ENCODE measurements around the gene CLMP. TPM values are rescaled to one million over a fixed set of nuclear protein-coding genes. Genes with fewer than 3 reads are reported as not detected.
"Not testable (repeated sequence)": the region's sequence is repeated elsewhere in the genome, so short reads cannot be mapped to it uniquely, and the experiment has no call there.

The CLMP gene
- polyA plus RNA-seq, 4 donors, result 28.1 to 85.7 (median 40.0) TPM

GRCh38 chr11:123218451-123218850, 23.4 kb upstream of the CLMP start:
- no peak for DNase-seq (ENCODE audit: low read depth in 4 of 4, low spot score in 3 of 4)

- no peak for DNase-seq (ENCODE audit: low read depth in 4 of 4, low spot score in 3 of 4)
Observed at GRCh38 chr11:123217897-123218296, 22.8 kb upstream of the CLMP start.

- no peak for DNase-seq (ENCODE audit: low read depth in 4 of 4, low spot score in 3 of 4)
Observed at GRCh38 chr11:123216249-123216648, 21.2 kb upstream of the CLMP start.

- DNase-seq (ENCODE audit: low read depth in 4 of 4, low spot score in 3 of 4), result no peak
Observed at GRCh38 chr11:123214940-123215339, 19.9 kb upstream of the CLMP start.

GRCh38 chr11:123214396-123214795, 19.3 kb upstream of the CLMP start:
- DNase-seq (ENCODE audit: low read depth in 4 of 4, low spot score in 3 of 4), result no peak

GRCh38 chr11:123213307-123213771, 18.3 kb upstream of the CLMP start:
- no peak for DNase-seq (ENCODE audit: low read depth in 4 of 4, low spot score in 3 of 4)

- no peak for DNase-seq (ENCODE audit: low read depth in 4 of 4, low spot score in 3 of 4)
Observed at GRCh38 chr11:123212406-123212805, 17.4 kb upstream of the CLMP start.

GRCh38 chr11:123211981-123212380, 16.9 kb upstream of the CLMP start:
- no peak for DNase-seq (ENCODE audit: low read depth in 4 of 4, low spot score in 3 of 4)

GRCh38 chr11:123211149-123211852, 16.3 kb upstream of the CLMP start:
- DNase-seq (ENCODE audit: low read depth in 4 of 4, low spot score in 3 of 4), result no peak

- no peak for DNase-seq (ENCODE audit: low read depth in 4 of 4, low spot score in 3 of 4)
Observed at GRCh38 chr11:123209591-123209990, 14.5 kb upstream of the CLMP start.

GRCh38 chr11:123206791-123207434, 11.9 kb upstream of the CLMP start:
- no peak for DNase-seq (ENCODE audit: low read depth in 4 of 4, low spot score in 3 of 4)

GRCh38 chr11:123206055-123206454, 11.0 kb upstream of the CLMP start:
- not testable (repeated sequence) for DNase-seq (ENCODE audit: low read depth in 4 of 4, low spot score in 3 of 4)

- DNase-seq (ENCODE audit: low read depth in 4 of 4, low spot score in 3 of 4), result no peak
Observed at GRCh38 chr11:123203934-123204333, 8.9 kb upstream of the CLMP start.

- DNase-seq (ENCODE audit: low read depth in 4 of 4, low spot score in 3 of 4), result no peak
Observed at GRCh38 chr11:123203471-123203870, 8.4 kb upstream of the CLMP start.

GRCh38 chr11:123202155-123203151, 7.4 kb upstream of the CLMP start:
- no peak for DNase-seq (ENCODE audit: low read depth in 4 of 4, low spot score in 3 of 4)

- no peak for DNase-seq (ENCODE audit: low read depth in 4 of 4, low spot score in 3 of 4)
Observed at GRCh38 chr11:123200264-123200663, 5.2 kb upstream of the CLMP start.

GRCh38 chr11:123197711-123198110, 2.7 kb upstream of the CLMP start:
- DNase-seq (ENCODE audit: low read depth in 4 of 4, low spot score in 3 of 4), result no peak

- no peak for DNase-seq (ENCODE audit: low read depth in 4 of 4, low spot score in 3 of 4)
Observed at GRCh38 chr11:123196060-123196714, 1.1 kb upstream of the CLMP start.

GRCh38 chr11:123194337-123195187, 486 bp downstream of the CLMP start:
- no peak for DNase-seq (ENCODE audit: low read depth in 4 of 4, low spot score in 3 of 4)

GRCh38 chr11:123193742-123194141, 1.3 kb downstream of the CLMP start:
- no peak for DNase-seq (ENCODE audit: low read depth in 4 of 4, low spot score in 3 of 4)
